ENCODE measurements around the gene APBA2. TPM values are rescaled to one million over a fixed set of nuclear protein-coding genes. Genes with fewer than 3 reads are reported as not detected.

Gene APBA2
- total and polyA plus RNA-seq, 2 of the 13 experiments (the other 11 are each of a cell fraction or from before 2014, with no cell fraction given) = 0.62 to 2.3 TPM

DNA sequence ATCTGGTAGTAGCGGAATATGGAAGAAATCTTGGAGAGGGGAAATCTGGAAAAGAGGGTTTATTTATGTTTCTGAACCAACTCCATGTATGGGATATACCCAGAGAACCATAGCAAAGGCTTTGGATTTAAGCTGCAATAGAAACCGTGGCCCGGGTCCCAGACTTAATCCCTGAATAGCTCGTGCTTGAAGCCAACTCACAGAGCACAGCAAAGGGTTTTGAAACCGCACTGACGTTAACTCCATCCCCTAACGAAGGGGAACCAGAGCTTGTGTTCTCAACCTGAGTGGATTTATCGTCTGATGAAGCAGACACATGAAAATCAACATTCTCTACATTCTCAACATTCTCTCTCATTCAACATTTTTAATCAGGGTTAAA is 154.6 kb downstream of the APBA2 start:
- TF ChIP-seq TMF1 (CRISPR knock-in tag; IDR thresholded peaks at IDR 0.05; ENCODE audit: low read depth) = no peak
- TF ChIP-seq SAFB2 (CRISPR knock-in tag; IDR thresholded peaks at IDR 0.05; ENCODE audit: borderline replicate concordance, low read depth) = no peak
- CTCF ChIA-PET (ENCODE audit: low intra/inter-chr PET ratio, low total read pairs) = no interaction called here
- in situ Hi-C loops (cut with HindIII; ENCODE audit: extremely low pct_ligation_motif_present, low pct_unique_long_range_greater_than_20kb) = no loop called here
- no peak overlapping the region for H3K4me3 ChIP-seq (replicated peaks in 1 of 3; ENCODE audit: insufficient read depth in 1 of 3, low read depth in 2 of 3, low read length in 3 of 3)
- H3K27ac ChIP-seq (ENCODE audit: extremely low read length, insufficient read depth, low read length) = no peak overlapping the region
- no peaks in the 10 kb centered on the region for H3K79me2 ChIP-seq (ENCODE audit: insufficient read depth, low read length)
- DNase-seq (ENCODE audit: low spot score) (no peak), ATAC-seq (no peak), FAIRE-seq (no peak)
- no peaks in the 10 kb centered on the region for H3K36me3 ChIP-seq (replicated peaks in 1 of 2; ENCODE audit: control insufficient read depth in 1 of 2, insufficient read depth in 2 of 2, low read length in 2 of 2)
- WGBS (ENCODE audit: low lambda C conversion rate) = 55% methylated on average over 8 of the region's 8 CpGs
- 0 out of 5 replicates have a peak, but pooled peaks cover 0 to 1% of the 10 kb centered on the region in 2 experiments for H3K27me3 ChIP-seq (ENCODE audit: control insufficient read depth in 1 of 2, insufficient read depth in 2 of 2, low read length in 2 of 2)
- H3K4me1 ChIP-seq (ENCODE audit: insufficient read depth, low read length) = no peaks in the 10 kb centered on the region
- H3K9me3 ChIP-seq (ENCODE audit: low read length) = no peaks in the 10 kb centered on the region
- H3K4me2 ChIP-seq (ENCODE audit: low read depth, low read length) = no peak overlapping the region
- no peaks in the 10 kb centered on the region for H4K20me1 ChIP-seq (ENCODE audit: insufficient read depth, low read length)
- intact Hi-C loops (cut with micrococcal nuclease; ENCODE audit: unreplicated experiment) = no loop called here
- H3K9ac ChIP-seq (ENCODE audit: insufficient read depth, low read depth, low read length) = no peak overlapping the region
- H2AFZ ChIP-seq (ENCODE audit: low read length) = no peak overlapping the region
- POLR2A ChIA-PET = no interaction called here
- BruUV-seq (replicated peaks) = no TSS peak

GRCh38 chr15:29043736-29044502 is 158.1 kb downstream of the APBA2 start:
- H2AFZ ChIP-seq (ENCODE audit: low read length) = no peak overlapping the region
- H3K27me3 ChIP-seq (ENCODE audit: control insufficient read depth in 1 of 2, insufficient read depth in 2 of 2, low read length in 2 of 2) = 0 out of 5 replicates have a peak, but pooled peaks cover 0 to 1% of the 10 kb centered on the region in 2 experiments
- H4K20me1 ChIP-seq (ENCODE audit: insufficient read depth, low read length) = no peaks in the 10 kb centered on the region
- 63% methylated on average over 9 of the region's 9 CpGs for WGBS (ENCODE audit: low lambda C conversion rate)
- BruUV-seq (replicated peaks) = no TSS peak
- TF ChIP-seq ARID2 (CRISPR knock-in tag; IDR thresholded peaks at IDR 0.05; ENCODE audit: borderline replicate concordance) (no peak), ZNF367 (CRISPR knock-in tag; IDR thresholded peaks at IDR 0.05; ENCODE audit: borderline replicate concordance) (no peak), PCBP1 (IDR thresholded peaks at IDR 0.05; ENCODE audit: borderline replicate concordance, low read depth, low read length) (no peak), HIVEP1 (CRISPR knock-in tag; IDR thresholded peaks at IDR 0.05) (no peak), TOE1 (CRISPR knock-in tag; IDR thresholded peaks at IDR 0.05) (no peak), SOX5 (CRISPR knock-in tag; IDR thresholded peaks at IDR 0.05; ENCODE audit: borderline replicate concordance) (no peak), XRCC5 (optimal IDR thresholded peaks at IDR 0.05; ENCODE audit: low read length) (no peak), HNRNPUL1 (IDR thresholded peaks at IDR 0.05; ENCODE audit: low read depth, low read length) (no peak), CBFB (CRISPR knock-in tag; IDR thresholded peaks at IDR 0.05) (no peak), LCORL (IDR thresholded peaks at IDR 0.05) (no peak), LCORL (CRISPR knock-in tag; IDR thresholded peaks at IDR 0.05) (no peak), NFKB2 (CRISPR knock-in tag; IDR thresholded peaks at IDR 0.05; ENCODE audit: borderline replicate concordance) (no peak), RFXANK (CRISPR knock-in tag; IDR thresholded peaks at IDR 0.05) (no peak), NFE2L2 (IDR thresholded peaks at IDR 0.05; ENCODE audit: low read length) (no peak), CEBPB (IDR thresholded peaks at IDR 0.05; ENCODE audit: borderline replicate concordance, low read depth, low read length) (no peak), ETV6 (CRISPR knock-in tag; conservative IDR thresholded peaks at IDR 0.05) (no peak)
- TF ChIP-seq, protein P1, sequence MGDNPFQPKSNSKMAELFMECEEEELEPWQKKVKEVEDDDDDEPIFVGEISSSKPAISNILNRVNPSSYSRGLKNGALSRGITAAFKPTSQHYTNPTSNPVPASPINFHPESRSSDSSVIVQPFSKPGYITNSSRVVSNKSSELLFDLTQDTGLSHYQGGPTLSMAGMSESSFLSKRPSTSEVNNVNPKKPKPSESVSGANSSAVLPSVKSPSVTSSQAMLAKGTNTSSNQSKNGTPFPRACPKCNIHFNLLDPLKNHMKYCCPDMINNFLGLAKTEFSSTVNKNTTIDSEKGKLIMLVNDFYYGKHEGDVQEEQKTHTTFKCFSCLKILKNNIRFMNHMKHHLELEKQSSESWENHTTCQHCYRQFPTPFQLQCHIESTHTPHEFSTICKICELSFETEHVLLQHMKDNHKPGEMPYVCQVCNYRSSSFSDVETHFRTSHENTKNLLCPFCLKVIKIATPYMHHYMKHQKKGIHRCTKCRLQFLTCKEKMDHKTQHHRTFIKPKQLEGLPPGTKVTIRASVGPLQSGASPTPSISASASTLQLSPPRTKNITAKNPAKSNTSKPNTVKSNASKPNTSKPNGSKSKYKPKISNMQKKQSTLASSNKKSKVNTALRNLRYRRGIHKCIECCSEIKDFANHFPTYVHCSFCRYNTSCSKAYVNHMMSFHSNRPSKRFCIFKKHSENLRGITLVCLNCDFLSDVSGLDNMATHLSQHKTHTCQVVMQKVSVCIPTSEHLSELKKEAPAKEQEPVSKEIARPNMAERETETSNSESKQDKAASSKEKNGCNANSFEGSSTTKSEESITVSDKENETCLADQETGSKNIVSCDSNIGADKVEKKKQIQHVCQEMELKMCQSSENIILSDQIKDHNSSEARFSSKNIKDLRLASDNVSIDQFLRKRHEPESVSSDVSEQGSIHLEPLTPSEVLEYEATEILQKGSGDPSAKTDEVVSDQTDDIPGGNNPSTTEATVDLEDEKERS (CRISPR knock-in tag; IDR thresholded peaks at IDR 0.05) = no peak
- no peak overlapping the region for H3K4me2 ChIP-seq (ENCODE audit: low read depth, low read length)
- no peak overlapping the region for H3K9ac ChIP-seq (ENCODE audit: insufficient read depth, low read depth, low read length)
- H3K36me3 ChIP-seq (replicated peaks in 1 of 2; ENCODE audit: control insufficient read depth in 1 of 2, insufficient read depth in 2 of 2, low read length in 2 of 2) = no peaks in the 10 kb centered on the region
- intact Hi-C loops (cut with micrococcal nuclease; ENCODE audit: unreplicated experiment) (no loop called here), in situ Hi-C loops (cut with HindIII; ENCODE audit: extremely low pct_ligation_motif_present, low pct_unique_long_range_greater_than_20kb) (no loop called here)
- DNase-seq (ENCODE audit: low spot score) = no peak
- H3K4me1 ChIP-seq (ENCODE audit: insufficient read depth, low read length) = no peaks in the 10 kb centered on the region
- FAIRE-seq = no peak
- no peaks in the 10 kb centered on the region for H3K9me3 ChIP-seq (ENCODE audit: low read length)
- H3K4me3 ChIP-seq (replicated peaks in 1 of 3; ENCODE audit: insufficient read depth in 1 of 3, low read depth in 2 of 3, low read length in 3 of 3) = no peak overlapping the region
- POLR2A ChIA-PET = no interaction called here
- H3K27ac ChIP-seq (ENCODE audit: extremely low read length, insufficient read depth, low read length) = no peak overlapping the region
- ATAC-seq = no peak
- CTCF ChIA-PET (ENCODE audit: low intra/inter-chr PET ratio, low total read pairs) = no interaction called here
- H3K79me2 ChIP-seq (ENCODE audit: insufficient read depth, low read length) = no peaks in the 10 kb centered on the region

All from HepG2 (cell line).